ENCODE measurements around the gene OR51E1.

Gene OR51E1

GRCh38 chr11:4654635-4655369 lies 11.0 kb downstream of the OR51E1 start:
- DNase-seq: no peak

- DNase-seq: no peak
These were observed 15.1 kb downstream of the OR51E1 start for GRCh38 chr11:4658629-4659445.

- DNase-seq: no peak
These were observed 19.1 kb downstream of the OR51E1 start for GRCh38 chr11:4662876-4663275.

DNA sequence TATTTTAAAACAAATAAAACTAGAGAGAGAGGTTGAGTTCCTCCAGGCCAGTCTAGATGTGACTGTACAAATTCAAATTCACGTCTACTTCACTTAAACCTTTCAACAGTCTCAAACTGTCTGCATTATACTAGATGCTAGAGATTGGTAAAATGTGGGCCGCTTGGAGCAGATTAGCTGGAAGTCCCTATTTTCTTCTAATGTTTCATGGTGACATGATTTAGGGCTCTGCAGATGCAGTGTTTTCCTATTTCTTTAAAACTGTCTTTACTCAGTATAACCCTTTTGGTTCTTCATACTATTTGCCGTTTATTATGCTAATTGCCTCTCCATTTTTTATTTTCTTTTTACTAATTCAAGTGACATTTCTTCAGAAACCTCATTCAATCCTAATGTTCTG lies 20.4 kb downstream of the OR51E1 start:
- no peak for DNase-seq

GRCh38 chr11:4664786-4665185 lies 21.0 kb downstream of the OR51E1 start:
- no peak for DNase-seq

GRCh38 chr11:4665424-4665823 lies 21.6 kb downstream of the OR51E1 start:
- DNase-seq: no peak

GRCh38 chr11:4671741-4672140 lies 28.0 kb downstream of the OR51E1 start:
- no peak for DNase-seq

DNA sequence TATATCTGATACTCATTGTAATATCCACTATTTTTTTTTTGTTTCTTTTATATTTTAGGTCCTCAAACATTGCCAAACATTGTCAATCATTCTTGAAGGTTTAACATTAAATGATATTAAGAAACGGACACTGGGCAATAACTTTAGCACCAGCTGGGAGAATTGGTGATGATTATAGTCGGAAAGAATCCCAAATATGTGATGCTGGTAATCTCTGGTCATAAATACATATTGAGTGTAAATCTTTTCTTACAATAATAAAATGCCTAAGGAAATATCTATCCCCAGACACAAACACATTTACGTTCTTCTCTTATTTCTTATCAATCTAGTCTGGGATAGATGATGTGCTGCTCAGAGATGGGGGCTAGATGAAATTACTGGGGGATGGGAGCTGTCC lies 28.7 kb downstream of the OR51E1 start:
- DNase-seq: no peak

DNA sequence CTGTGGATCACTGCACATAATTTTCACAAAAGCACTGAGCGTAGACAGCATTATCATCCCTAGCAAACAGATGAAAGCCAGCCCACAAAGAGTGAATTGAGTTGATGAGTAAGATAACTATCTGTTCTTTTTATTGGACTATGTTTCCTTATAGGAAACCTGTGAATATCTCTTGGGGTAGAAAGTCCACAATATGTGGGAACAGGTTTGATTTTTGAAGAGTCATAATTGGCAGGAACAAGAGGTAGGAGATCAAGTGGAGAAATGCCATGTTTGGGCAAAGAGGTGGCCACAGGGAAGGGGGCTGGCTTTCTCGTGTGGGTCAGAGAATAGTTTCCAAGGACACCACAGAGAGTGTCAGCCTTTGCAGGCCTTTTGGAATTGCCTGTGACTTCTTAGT lies 30.0 kb downstream of the OR51E1 start:
- DNase-seq: no peak

- DNase-seq: no peak
These were observed 34.2 kb downstream of the OR51E1 start for GRCh38 chr11:4677948-4678347.

- DNase-seq: no peak
These were observed 36.6 kb downstream of the OR51E1 start for GRCh38 chr11:4680341-4680740.

GRCh38 chr11:4682623-4683419 lies 39.0 kb downstream of the OR51E1 start:
- no peak for DNase-seq

GRCh38 chr11:4684631-4685285 lies 41.0 kb downstream of the OR51E1 start:
- no peak for DNase-seq

- no peak for DNase-seq
These were observed 51.7 kb downstream of the OR51E1 start for GRCh38 chr11:4695442-4695841.

- no peak for DNase-seq
These were observed 53.8 kb downstream of the OR51E1 start, which contains the start of gene OR51E2 for GRCh38 chr11:4697585-4697984. Gene OR51E2, minus strand, starts transcription at chr11:4697853. Its CDS starts 15,142 bp downstream, at chr11:4682711.

- no peak for DNase-seq
These were observed 56.1 kb downstream of the OR51E1 start for GRCh38 chr11:4699697-4700435.

GRCh38 chr11:4700436-4700820 lies 56.6 kb downstream of the OR51E1 start:
- no peak for DNase-seq

GRCh38 chr11:4704054-4704789 lies 60.4 kb downstream of the OR51E1 start, which contains the start of gene MMP26:
Gene MMP26, plus strand, starts transcription at chr11:4704784.
- DNase-seq: no peak

GRCh38 chr11:4704790-4705334 lies 61.1 kb downstream of the OR51E1 start:
- DNase-seq: no peak
